ENCODE data around the gene SRCAP.
A peak's percentile ranks its signal among the peaks of the same experiment; 100 is the strongest.

Gene SRCAP

DNA sequence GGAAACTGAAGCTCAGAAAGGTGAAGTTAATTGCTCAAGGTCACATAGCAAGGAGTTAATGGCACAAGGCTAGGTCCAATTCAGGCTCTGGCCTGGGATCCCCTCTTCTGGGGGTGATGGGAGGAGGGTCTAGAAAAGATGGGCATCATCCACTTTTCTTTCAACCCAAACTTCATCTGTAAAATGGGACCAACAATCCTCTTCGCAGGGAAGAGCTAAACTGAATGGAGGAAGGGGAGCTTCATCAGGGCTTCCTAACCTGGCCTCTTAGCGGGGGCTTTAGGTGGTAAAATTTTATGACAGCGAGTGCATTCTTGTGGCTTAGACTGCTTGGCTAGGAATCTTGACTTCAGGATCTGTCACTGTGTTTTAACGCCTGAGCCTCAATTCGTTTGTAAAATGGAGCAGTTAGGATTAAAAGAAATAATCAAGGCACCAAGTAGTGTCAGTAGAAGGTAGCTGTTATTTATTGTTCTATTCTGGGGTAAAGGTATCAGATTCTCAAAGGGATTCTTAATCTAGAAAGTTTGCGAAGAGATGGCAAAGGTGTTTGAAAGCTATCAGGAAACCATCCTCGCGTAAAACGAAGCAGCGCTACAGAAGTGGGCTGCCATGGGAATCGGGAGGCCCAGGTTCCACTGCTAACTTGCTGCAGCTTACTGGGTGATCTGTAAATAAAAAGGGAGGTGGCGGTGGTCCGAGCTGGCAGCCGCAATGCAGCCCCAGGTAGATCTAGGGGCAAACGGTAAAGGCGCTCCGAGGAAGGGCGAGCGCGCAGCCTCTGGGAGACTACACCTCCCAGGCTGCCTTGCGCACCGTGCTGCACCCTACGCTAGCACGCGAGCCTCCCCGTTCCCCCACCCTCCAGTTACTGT, 1.5 kb upstream of the SRCAP start:
- POLR2A ChIA-PET: interaction anchor here (0.6 to 3.6 kb wide), 18 partner anchors 9 to 1002 kb away, joined by 3 to 29 read pairs (median 4); partner anchors contain the start of genes ALDOA, FBRS, PHKG2 and PRR14
- Histone ChIP-seq H3K4me1 (ENCODE audit: control insufficient read depth, insufficient read depth, low read length) (no peaks in the 10 kb centered on the region; the same call in 1 of the 2 replicates), H3K27ac (ENCODE audit: extremely low read depth, low read depth, low read length) (peak overlapping the region; percentile 100), H3K9me3 (ENCODE audit: control insufficient read depth, insufficient read depth, low read depth, low read length) (no peaks in the 10 kb centered on the region), H3K36me3 (ENCODE audit: control insufficient read depth in 2 of 2, insufficient read depth in 1 of 2, low read length in 2 of 2) (peaks cover 11 to 26% of the 10 kb centered on the region in 2 experiments; a peak in 2 of 3 replicates), H3K4me3 (ENCODE audit: low read depth, low read length) (peak overlapping the region; percentile 98)
- TF ChIP-seq ZNF76 (tag by site-specific recombination; IDR thresholded peaks at IDR 0.05; ENCODE audit: borderline replicate concordance, low read depth): peak; percentile 98
- no peak for TF ChIP-seq ZNF776 (tag by site-specific recombination; IDR thresholded peaks at IDR 0.05; ENCODE audit: borderline replicate concordance)
- TF ChIP-seq, protein P1, sequence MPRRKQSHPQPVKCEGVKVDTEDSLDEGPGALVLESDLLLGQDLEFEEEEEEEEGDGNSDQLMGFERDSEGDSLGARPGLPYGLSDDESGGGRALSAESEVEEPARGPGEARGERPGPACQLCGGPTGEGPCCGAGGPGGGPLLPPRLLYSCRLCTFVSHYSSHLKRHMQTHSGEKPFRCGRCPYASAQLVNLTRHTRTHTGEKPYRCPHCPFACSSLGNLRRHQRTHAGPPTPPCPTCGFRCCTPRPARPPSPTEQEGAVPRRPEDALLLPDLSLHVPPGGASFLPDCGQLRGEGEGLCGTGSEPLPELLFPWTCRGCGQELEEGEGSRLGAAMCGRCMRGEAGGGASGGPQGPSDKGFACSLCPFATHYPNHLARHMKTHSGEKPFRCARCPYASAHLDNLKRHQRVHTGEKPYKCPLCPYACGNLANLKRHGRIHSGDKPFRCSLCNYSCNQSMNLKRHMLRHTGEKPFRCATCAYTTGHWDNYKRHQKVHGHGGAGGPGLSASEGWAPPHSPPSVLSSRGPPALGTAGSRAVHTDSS (tag by site-specific recombination; IDR thresholded peaks at IDR 0.05): peak; percentile 77
- TF ChIP-seq, protein P2, sequence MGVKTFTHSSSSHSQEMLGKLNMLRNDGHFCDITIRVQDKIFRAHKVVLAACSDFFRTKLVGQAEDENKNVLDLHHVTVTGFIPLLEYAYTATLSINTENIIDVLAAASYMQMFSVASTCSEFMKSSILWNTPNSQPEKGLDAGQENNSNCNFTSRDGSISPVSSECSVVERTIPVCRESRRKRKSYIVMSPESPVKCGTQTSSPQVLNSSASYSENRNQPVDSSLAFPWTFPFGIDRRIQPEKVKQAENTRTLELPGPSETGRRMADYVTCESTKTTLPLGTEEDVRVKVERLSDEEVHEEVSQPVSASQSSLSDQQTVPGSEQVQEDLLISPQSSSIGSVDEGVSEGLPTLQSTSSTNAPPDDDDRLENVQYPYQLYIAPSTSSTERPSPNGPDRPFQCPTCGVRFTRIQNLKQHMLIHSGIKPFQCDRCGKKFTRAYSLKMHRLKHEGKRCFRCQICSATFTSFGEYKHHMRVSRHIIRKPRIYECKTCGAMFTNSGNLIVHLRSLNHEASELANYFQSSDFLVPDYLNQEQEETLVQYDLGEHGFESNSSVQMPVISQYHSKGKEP (tag by site-specific recombination; IDR thresholded peaks at IDR 0.05): peak; percentile 96
- no peak for TF ChIP-seq KLF16 (tag by site-specific recombination; IDR thresholded peaks at IDR 0.05)
- TF ChIP-seq ZNF707 (tag by site-specific recombination; IDR thresholded peaks at IDR 0.05): no peak
- TF ChIP-seq ZBTB48 (tag by site-specific recombination; IDR thresholded peaks at IDR 0.05): 0 out of 2 replicates have a peak, but pooled peaks have one; percentile 9
- no peak for TF ChIP-seq ZNF140 (tag by site-specific recombination; IDR thresholded peaks at IDR 0.05)
- TF ChIP-seq, protein P3, sequence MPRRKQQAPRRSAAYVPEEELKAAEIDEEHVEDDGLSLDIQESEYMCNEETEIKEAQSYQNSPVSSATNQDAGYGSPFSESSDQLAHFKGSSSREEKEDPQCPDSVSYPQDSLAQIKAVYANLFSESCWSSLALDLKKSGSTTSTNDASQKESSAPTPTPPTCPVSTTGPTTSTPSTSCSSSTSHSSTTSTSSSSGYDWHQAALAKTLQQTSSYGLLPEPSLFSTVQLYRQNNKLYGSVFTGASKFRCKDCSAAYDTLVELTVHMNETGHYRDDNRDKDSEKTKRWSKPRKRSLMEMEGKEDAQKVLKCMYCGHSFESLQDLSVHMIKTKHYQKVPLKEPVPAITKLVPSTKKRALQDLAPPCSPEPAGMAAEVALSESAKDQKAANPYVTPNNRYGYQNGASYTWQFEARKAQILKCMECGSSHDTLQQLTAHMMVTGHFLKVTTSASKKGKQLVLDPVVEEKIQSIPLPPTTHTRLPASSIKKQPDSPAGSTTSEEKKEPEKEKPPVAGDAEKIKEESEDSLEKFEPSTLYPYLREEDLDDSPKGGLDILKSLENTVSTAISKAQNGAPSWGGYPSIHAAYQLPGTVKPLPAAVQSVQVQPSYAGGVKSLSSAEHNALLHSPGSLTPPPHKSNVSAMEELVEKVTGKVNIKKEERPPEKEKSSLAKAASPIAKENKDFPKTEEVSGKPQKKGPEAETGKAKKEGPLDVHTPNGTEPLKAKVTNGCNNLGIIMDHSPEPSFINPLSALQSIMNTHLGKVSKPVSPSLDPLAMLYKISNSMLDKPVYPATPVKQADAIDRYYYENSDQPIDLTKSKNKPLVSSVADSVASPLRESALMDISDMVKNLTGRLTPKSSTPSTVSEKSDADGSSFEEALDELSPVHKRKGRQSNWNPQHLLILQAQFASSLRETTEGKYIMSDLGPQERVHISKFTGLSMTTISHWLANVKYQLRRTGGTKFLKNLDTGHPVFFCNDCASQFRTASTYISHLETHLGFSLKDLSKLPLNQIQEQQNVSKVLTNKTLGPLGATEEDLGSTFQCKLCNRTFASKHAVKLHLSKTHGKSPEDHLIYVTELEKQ (tag by site-specific recombination; IDR thresholded peaks at IDR 0.05; ENCODE audit: borderline replicate concordance): no peak
- peak; percentile 93 for TF ChIP-seq ZNF335 (tag by site-specific recombination; conservative IDR thresholded peaks at IDR 0.05)
- TF ChIP-seq IKZF3 (tag by site-specific recombination; IDR thresholded peaks at IDR 0.05): no peak
- CTCF ChIA-PET: interaction anchor here (0.6 to 5.8 kb wide), 17 partner anchors 9 to 273 kb away, joined by 3 to 43 read pairs (median 3); partner anchors contain the start of gene FBRS

DNA sequence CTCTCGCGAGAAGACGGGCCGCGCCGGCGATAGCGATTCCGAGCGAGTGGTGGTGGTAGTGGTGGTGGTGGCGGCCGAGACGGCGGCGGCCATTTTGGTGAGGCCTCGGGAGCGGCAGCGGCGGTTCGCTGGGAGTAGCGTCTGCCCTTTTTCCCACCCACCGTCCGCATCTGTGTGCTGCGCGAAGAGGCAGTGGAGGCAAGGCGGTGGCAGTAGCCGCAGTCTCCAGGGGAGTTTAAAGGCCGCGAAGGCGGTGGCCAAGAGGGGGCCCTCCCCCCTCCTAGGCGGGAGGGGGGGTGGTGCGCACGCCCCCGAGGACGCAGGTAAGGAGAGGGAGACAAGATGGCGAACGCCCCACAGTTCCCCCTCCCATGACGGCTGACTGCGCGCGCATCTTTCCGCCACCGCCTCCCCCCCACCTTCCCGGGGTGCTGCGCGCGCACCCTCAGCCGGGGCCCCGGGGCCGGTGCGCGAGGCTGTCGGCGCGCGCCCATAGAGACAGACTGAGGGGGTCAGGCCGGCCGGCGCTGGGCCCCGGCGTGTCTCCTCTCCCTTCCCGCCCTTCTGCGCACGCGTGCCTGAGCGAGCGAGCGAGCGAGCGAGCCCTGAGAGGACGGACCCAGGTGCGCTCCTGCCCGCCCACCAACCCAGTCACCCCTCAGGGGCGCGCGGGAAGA, 694 bp upstream of the SRCAP start:
- H3K4me1 ChIP-seq (ENCODE audit: control insufficient read depth, insufficient read depth, low read length): no peaks in the 10 kb centered on the region; the same call in 1 of the 2 replicates
- H3K36me3 ChIP-seq (ENCODE audit: control insufficient read depth in 2 of 2, insufficient read depth in 1 of 2, low read length in 2 of 2): peaks cover 19 to 34% of the 10 kb centered on the region in 2 experiments; a peak in 2 of 3 replicates
- CTCF ChIA-PET: interaction anchor here (0.6 to 5.8 kb wide), 7 partner anchors 10 to 48 kb away, joined by 3 to 43 read pairs (median 4); partner anchors contain the start of genes FBRS and PRR14
- no peaks in the 10 kb centered on the region for H3K9me3 ChIP-seq (ENCODE audit: control insufficient read depth, insufficient read depth, low read depth, low read length)
- peak overlapping the region; percentile 100 for H3K27ac ChIP-seq (ENCODE audit: extremely low read depth, low read depth, low read length)
- H3K4me3 ChIP-seq (ENCODE audit: low read depth, low read length): peak overlapping the region; percentile 98
- POLR2A ChIA-PET: interaction anchor here (0.6 to 3.6 kb wide), 16 partner anchors 15 to 633 kb away, joined by 3 to 29 read pairs (median 4); partner anchors contain the start of genes ALDOA, FBRS, PHKG2 and ZNF629
- TF ChIP-seq ZNF274 (IDR thresholded peaks at IDR 0.05; ENCODE audit: low read length): no peak
- no peak for TF ChIP-seq ZNF274 (tag by site-specific recombination; IDR thresholded peaks at IDR 0.05; ENCODE audit: borderline replicate concordance)
- TF ChIP-seq IKZF3 (tag by site-specific recombination; IDR thresholded peaks at IDR 0.05): peak; percentile 17; the same call in 1 of the 2 replicates
- TF ChIP-seq ZNF670 (tag by site-specific recombination; IDR thresholded peaks at IDR 0.05; ENCODE audit: low read depth): no peak
- TF ChIP-seq ZNF585B (tag by site-specific recombination; IDR thresholded peaks at IDR 0.05): no peak
- TF ChIP-seq MZF1 (tag by site-specific recombination; IDR thresholded peaks at IDR 0.05; ENCODE audit: borderline replicate concordance): 0 out of 2 replicates have a peak, but pooled peaks have one; percentile 23
- no peak for TF ChIP-seq ZNF114 (tag by site-specific recombination; IDR thresholded peaks at IDR 0.05)
- TF ChIP-seq, protein P4, sequence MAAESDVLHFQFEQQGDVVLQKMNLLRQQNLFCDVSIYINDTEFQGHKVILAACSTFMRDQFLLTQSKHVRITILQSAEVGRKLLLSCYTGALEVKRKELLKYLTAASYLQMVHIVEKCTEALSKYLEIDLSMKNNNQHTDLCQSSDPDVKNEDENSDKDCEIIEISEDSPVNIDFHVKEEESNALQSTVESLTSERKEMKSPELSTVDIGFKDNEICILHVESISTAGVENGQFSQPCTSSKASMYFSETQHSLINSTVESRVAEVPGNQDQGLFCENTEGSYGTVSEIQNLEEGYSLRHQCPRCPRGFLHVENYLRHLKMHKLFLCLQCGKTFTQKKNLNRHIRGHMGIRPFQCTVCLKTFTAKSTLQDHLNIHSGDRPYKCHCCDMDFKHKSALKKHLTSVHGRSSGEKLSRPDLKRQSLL (tag by site-specific recombination; IDR thresholded peaks at IDR 0.05): peak; percentile 6; the same call in 1 of the 2 replicates
- no peak; the same call in 1 of the 2 replicates for TF ChIP-seq BCL11A (tag by site-specific recombination; IDR thresholded peaks at IDR 0.05; ENCODE audit: low read depth)
- peak; percentile 98 for TF ChIP-seq ZNF394 (tag by site-specific recombination; IDR thresholded peaks at IDR 0.05; ENCODE audit: borderline replicate concordance)
- no peak for TF ChIP-seq ZNF202 (tag by site-specific recombination; IDR thresholded peaks at IDR 0.05; ENCODE audit: borderline replicate concordance)
- no peak for TF ChIP-seq RBAK (tag by site-specific recombination; IDR thresholded peaks at IDR 0.05)
- no peak for TF ChIP-seq ZNF23 (tag by site-specific recombination; IDR thresholded peaks at IDR 0.05; ENCODE audit: borderline replicate concordance)

Measured in HEK293 (cell line).